BJ (cell line): ENCODE results near the gene ESYT3. TPM values are rescaled to one million over a fixed set of nuclear protein-coding genes. Genes with fewer than 3 reads are reported as not detected.
"Not testable (repeated sequence)": the region's sequence is repeated elsewhere in the genome, so short reads cannot be mapped to it uniquely, and the experiment has no call there.

Experiments
- CTCF ChIA-PET: fragments of 350-600 bp; formaldehyde crosslinking; extraction: SDS; loops from one replicate; lab custom pipeline; 2021; ENCODE audit warnings: antibody characterized with exemption, inconsistent platforms; lab: Yijun Ruan, JAX
- POLR2A ChIA-PET: fragments of 300-600 bp; sonication (Branson Sonifier 250); formaldehyde crosslinking; extraction: SDS; loops from one replicate; lab custom pipeline; 2021; ENCODE audit warnings: antibody characterized with exemption; lab: Charles Lee
- DNase-seq: peaks from one replicate; pipeline ENCODE4 v3.0.0-alpha.2; 2011; ENCODE audit warnings: low read depth
- H3K27me3 ChIP-seq: 2 replicates; pipeline ENCODE4 v1.6.0; 2011; ENCODE audit warnings: low read length; ENCODE audit not compliant: control insufficient read depth, insufficient read depth
- H3K36me3 ChIP-seq: 2 replicates; pipeline ENCODE4 v1.5.1; 2011; ENCODE audit warnings: low read length; ENCODE audit not compliant: control insufficient read depth, insufficient read depth
- H3K4me3 ChIP-seq: 2 replicates; pipeline ENCODE4 v1.5.1; 2011; ENCODE audit warnings: low read depth, mild to moderate bottlenecking, control low read depth, low read length
- CTCF ChIP-seq: IDR thresholded peaks from 2 replicates; pipeline ENCODE4 v1.5.1; 2011; ENCODE audit warnings: low read depth, mild to moderate bottlenecking, control low read depth, inconsistent platforms, low read length, moderate library complexity; ENCODE audit not compliant: insufficient read depth
- polyA plus RNA-seq: library from polyadenylated mRNA; depleted of rRNA; stranded (reverse); fragments of >200 nt; gene quantifications from 2 replicates; pipeline ENCODE4 v1.2.3, GENCODE V29; 2011; rRNA removed

Gene ESYT3
- polyA plus RNA-seq, 1 experiment, result 0.09 TPM

- POLR2A ChIA-PET, result no interaction called here
- no peaks in the 10 kb centered on the region for H3K27me3 ChIP-seq
- CTCF ChIA-PET, result no interaction called here
- DNase-seq, result no peak
- no peak overlapping the region for H3K4me3 ChIP-seq
- H3K36me3 ChIP-seq, result no peaks in the 10 kb centered on the region
- TF ChIP-seq CTCF, result no peak
Measured at GRCh38 chr3:138509586-138509985, 75.2 kb downstream of the ESYT3 start.

GRCh38 chr3:138511945-138512344 is 77.5 kb downstream of the ESYT3 start:
- no peaks in the 10 kb centered on the region for H3K27me3 ChIP-seq
- CTCF ChIA-PET, result interaction anchor here (0.7 to 2.1 kb wide), 2 partner anchors 10 to 15 kb away, joined by 3 to 4 read pairs; no protein-coding TSS in a partner anchor
- H3K4me3 ChIP-seq, result no peak overlapping the region
- POLR2A ChIA-PET, result no interaction called here
- no peak for TF ChIP-seq CTCF
- H3K36me3 ChIP-seq, result no peaks in the 10 kb centered on the region
- no peak for DNase-seq

- DNase-seq, result no peak
- Histone ChIP-seq H3K4me3 (no peak overlapping the region), H3K36me3 (no peaks in the 10 kb centered on the region), H3K27me3 (no peaks in the 10 kb centered on the region)
- ChIA-PET POLR2A (no interaction called here), CTCF (interaction anchor here (2.1 kb wide), 1 partner anchor 13 kb away, joined by 4 read pairs; no protein-coding TSS in a partner anchor)
- TF ChIP-seq CTCF, result no peak
Measured at GRCh38 chr3:138513090-138513843, 78.9 kb downstream of the ESYT3 start.

GRCh38 chr3:138521445-138521844 is 87.0 kb downstream of the ESYT3 start:
- CTCF ChIA-PET, POLR2A ChIA-PET: not testable (repeated sequence)

More at GRCh38 chr3:138521445-138521844, 87.0 kb downstream of the ESYT3 start:
- not testable (repeated sequence) for H3K27me3 ChIP-seq, H3K4me3 ChIP-seq, DNase-seq, H3K36me3 ChIP-seq

Other genes starting within 250 kb of the ESYT3 start
- 52.7 and 53.5 TPM in 2 replicates for gene ARMC8, start 247.3 kb upstream of the ESYT3 start, polyA plus RNA-seq
- gene NME9, start 104.8 kb upstream of the ESYT3 start, polyA plus RNA-seq, result 0.06 TPM in 1 of 2 replicates, not detected in the other
- gene MRAS, start 86.0 kb upstream of the ESYT3 start, polyA plus RNA-seq, result 90.2 and 99.8 TPM in 2 replicates
- gene CEP70, start 159.6 kb downstream of the ESYT3 start, polyA plus RNA-seq, result 3.6 and 8.8 TPM in 2 replicates
- 2.4 and 6.4 TPM in 2 replicates for gene FAIM, start 174.2 kb downstream of the ESYT3 start, polyA plus RNA-seq